AG09309 (cell line): ENCODE data around the gene ZNF324B.

Source experiments
- DNase-seq: peaks from one replicate; pipeline ENCODE4 v3.0.0-alpha.2; 2010; ENCODE audit warnings: low read depth
- H3K4me3 ChIP-seq: 2 replicates; pipeline ENCODE4 v1.5.1; 2011; ENCODE audit warnings: mild to moderate bottlenecking, low read depth, low read length, moderate library complexity; ENCODE audit not compliant: control insufficient read depth
- TF ChIP-seq, protein P1 (sequence below): IDR thresholded peaks from 2 replicates; pipeline ENCODE4 v1.5.1; 2011; ENCODE audit warnings: mild to moderate bottlenecking, low read depth, low read length, inconsistent platforms; ENCODE audit not compliant: insufficient read depth, control insufficient read depth; ENCODE audit errors: missing control alignments

ZNF324B gene

DNA sequence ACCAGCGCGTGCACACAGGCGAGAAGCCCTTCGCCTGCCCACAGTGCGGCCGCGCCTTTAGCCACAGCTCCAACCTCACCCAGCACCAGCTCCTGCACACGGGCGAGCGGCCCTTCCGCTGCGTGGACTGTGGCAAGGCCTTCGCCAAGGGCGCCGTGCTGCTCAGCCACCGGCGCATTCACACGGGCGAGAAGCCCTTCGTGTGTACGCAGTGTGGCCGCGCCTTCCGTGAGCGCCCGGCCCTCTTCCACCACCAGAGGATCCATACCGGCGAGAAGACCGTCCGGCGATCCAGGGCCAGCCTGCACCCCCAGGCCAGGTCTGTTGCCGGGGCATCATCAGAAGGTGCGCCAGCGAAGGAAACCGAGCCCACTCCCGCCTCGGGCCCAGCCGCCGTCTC, 20.3 kb downstream of the ZNF324B start:
- TF ChIP-seq, protein P1, sequence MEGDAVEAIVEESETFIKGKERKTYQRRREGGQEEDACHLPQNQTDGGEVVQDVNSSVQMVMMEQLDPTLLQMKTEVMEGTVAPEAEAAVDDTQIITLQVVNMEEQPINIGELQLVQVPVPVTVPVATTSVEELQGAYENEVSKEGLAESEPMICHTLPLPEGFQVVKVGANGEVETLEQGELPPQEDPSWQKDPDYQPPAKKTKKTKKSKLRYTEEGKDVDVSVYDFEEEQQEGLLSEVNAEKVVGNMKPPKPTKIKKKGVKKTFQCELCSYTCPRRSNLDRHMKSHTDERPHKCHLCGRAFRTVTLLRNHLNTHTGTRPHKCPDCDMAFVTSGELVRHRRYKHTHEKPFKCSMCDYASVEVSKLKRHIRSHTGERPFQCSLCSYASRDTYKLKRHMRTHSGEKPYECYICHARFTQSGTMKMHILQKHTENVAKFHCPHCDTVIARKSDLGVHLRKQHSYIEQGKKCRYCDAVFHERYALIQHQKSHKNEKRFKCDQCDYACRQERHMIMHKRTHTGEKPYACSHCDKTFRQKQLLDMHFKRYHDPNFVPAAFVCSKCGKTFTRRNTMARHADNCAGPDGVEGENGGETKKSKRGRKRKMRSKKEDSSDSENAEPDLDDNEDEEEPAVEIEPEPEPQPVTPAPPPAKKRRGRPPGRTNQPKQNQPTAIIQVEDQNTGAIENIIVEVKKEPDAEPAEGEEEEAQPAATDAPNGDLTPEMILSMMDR: no peak
- DNase-seq: no peak
- H3K4me3 ChIP-seq: no peak overlapping the region

DNA sequence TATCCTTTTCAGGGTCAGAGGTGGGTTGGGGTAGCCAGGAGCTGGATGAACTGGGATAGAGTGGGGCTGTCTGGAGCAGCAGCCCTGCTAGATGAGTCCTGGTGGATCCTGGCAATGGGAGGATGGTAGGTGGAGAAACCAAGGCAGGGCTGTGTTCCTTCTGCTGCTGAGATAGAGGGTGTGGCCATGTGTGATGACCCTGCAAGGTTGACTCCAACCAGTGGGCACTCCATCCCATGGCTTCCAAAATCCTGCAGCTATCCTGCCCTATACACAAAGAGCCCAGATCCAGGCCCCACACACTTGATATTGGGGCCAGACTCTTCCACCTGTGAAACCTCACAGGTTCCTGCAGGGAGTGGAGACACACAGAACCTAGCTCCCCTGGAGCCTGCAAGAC, 22.4 kb downstream of the ZNF324B start:
- TF ChIP-seq, protein P1: no peak
- no peak overlapping the region for H3K4me3 ChIP-seq
- DNase-seq: no peak

GRCh38 chr19:58474291-58474996, 23.0 kb downstream of the ZNF324B start:
- no peak overlapping the region for H3K4me3 ChIP-seq
- TF ChIP-seq, protein P1: no peak
- no peak for DNase-seq

GRCh38 chr19:58474997-58475713, 23.7 kb downstream of the ZNF324B start:
- TF ChIP-seq, protein P1: no peak
- no peak for DNase-seq
- H3K4me3 ChIP-seq: peak overlapping the region; percentile 71

DNA sequence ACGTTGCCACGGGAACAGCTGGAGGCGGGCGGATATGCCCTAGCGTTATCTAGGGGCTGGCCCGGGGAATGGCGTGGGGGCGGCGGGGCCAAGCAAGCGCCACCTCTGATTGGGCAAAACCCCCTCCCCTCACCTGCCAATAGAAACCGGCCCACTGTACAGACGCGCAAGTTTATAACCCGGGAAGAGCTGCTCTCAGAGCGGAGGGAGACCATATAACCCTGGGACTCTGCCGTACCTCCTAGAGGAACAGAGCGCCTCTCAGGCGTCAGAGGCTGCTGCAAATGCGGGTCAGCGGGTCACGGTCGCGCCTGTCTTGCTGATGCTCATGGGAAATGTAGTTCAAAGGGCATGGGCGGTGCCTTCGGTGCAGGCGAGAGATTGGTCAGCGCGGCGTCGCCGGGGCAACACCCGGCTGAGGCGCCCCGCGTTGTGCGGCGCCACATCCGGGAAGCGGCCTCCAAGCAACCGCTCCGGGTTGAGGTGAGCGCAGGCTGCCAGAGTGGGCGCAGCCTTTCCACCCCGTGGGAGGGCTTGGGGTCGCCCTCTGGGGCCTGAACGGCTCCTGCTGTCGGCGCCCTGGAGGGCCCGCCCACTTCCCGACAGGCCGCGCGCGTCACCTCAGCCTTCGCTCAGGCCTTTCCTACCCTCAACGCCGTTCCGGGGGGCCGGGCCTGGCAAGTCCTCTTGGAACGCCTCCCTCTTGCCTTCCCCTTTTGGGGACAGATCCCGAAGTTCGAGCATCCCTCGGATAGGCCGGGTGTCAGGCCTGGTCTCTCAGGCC, 24.5 kb downstream of the ZNF324B start, which contains the start of gene ZNF446:
ZNF446 (plus strand) TSS at position 639 of the 784 bp plus-strand sequence. CDS start 867 bp downstream, outside the sequence.
- TF ChIP-seq, protein P1: no peak
- H3K4me3 ChIP-seq: peak within 1 kb of the TSS; percentile 71
- DNase-seq: peak; percentile 84

DNA sequence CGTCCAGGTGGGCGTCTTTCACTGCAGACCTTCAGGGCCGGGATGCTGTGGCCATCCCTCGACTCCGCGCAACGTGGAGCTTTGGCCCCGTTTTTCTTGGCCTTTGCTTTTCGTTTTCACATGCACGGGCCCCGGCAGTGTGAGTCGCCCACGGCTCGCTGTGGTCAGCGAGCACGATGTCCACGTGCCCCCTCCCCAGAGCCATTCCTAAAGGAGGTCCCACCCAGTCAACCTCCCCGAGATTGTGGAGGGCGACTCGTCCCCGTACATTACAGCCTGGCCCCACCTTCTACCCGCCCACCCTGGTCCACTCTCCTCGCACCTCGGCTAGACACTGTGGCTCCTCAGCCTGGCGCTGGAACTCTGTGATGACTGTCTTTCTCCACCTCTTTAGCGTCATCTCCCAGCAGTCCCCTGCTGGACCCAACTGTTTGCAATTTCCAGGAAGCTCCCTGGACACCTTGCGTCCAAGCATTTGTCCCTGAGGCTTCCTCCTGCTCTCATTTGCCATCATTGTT, 25.1 kb downstream of the ZNF324B start:
- peak overlapping the region; percentile 71 for H3K4me3 ChIP-seq
- TF ChIP-seq, protein P1: no peak
- DNase-seq: no peak
